Neuronal stem cell (in vitro differentiated cells): ENCODE data around the gene ATP2B3.

Experiments
- DNase-seq: peaks from one replicate; pipeline ENCODE4 v3.0.0-alpha.2; 2013; ENCODE audit warnings: low spot score
- H2AFZ ChIP-seq: one replicate; pipeline ENCODE4 v1.6.1; 2013; ENCODE audit warnings: mild to moderate bottlenecking, low read length, inconsistent platforms
- H2AK5ac ChIP-seq: 2 replicates; pipeline ENCODE4 v1.6.1; 2013; ENCODE audit warnings: low read depth, mild to moderate bottlenecking, inconsistent platforms, low read length, moderate library complexity, mixed read lengths
- H2BK120ac ChIP-seq: 2 replicates; pipeline ENCODE4 v1.6.1; 2013; ENCODE audit warnings: low read depth, mild to moderate bottlenecking, inconsistent platforms, low read length, moderate library complexity, mixed read lengths
- H2BK12ac ChIP-seq: one replicate; pipeline ENCODE4 v1.6.1; 2013; ENCODE audit warnings: low read length, inconsistent platforms
- H2BK15ac ChIP-seq: 2 replicates; pipeline ENCODE4 v1.6.1; 2013; ENCODE audit warnings: mild to moderate bottlenecking, low read length, inconsistent platforms, mixed read lengths
- H2BK5ac ChIP-seq: one replicate; pipeline ENCODE4 v1.6.1; 2013; ENCODE audit warnings: inconsistent platforms, mild to moderate bottlenecking, low read length, moderate library complexity
- H3K14ac ChIP-seq: one replicate; pipeline ENCODE4 v1.6.1; 2013; ENCODE audit warnings: low read length, inconsistent platforms
- H3K18ac ChIP-seq: 2 replicates; pipeline ENCODE4 v1.6.1; 2013; ENCODE audit warnings: low read length, inconsistent platforms
- H3K23ac ChIP-seq: 2 replicates; pipeline ENCODE4 v1.6.1; 2013; ENCODE audit warnings: low read depth, mild to moderate bottlenecking, mixed read lengths, low read length, inconsistent platforms; ENCODE audit not compliant: poor library complexity
- H3K27ac ChIP-seq: replicated peaks from 3 replicates; pipeline ENCODE4 v1.5.1; 2013; ENCODE audit warnings: low read length, inconsistent platforms
- H3K27me3 ChIP-seq, 3 experiments: 2 replicates each; pipeline ENCODE4 v1.6.1; 2013; ENCODE audit warnings: low read length in 3 of 3, mild to moderate bottlenecking in 2 of 3, inconsistent platforms in 1 of 3, low read depth in 1 of 3, mixed read lengths in 1 of 3, moderate library complexity in 1 of 3; ENCODE audit not compliant: control insufficient read depth in 3 of 3, insufficient read depth in 3 of 3
- H3K36me3 ChIP-seq, 2 donors: replicated peaks in 1 of 2; 2 replicates each; pipeline ENCODE4 v1.6.1; 2013; ENCODE audit warnings: low read length in 2 of 2; ENCODE audit not compliant: control insufficient read depth in 2 of 2, insufficient read depth in 2 of 2
- H3K4ac ChIP-seq: 2 replicates; pipeline ENCODE4 v1.6.1; 2013; ENCODE audit warnings: inconsistent platforms, mild to moderate bottlenecking, low read length, moderate library complexity
- H3K4me1 ChIP-seq, 2 donors: 1 replicate in 1 of 2; 2 replicates in 1 of 2; pipeline ENCODE4 v1.6.1; 2013; ENCODE audit warnings: low read length in 2 of 2, low read depth in 1 of 2; ENCODE audit not compliant: control insufficient read depth in 2 of 2, insufficient read depth in 1 of 2
- H3K4me2 ChIP-seq: one replicate; pipeline ENCODE4 v1.6.1; 2013; ENCODE audit warnings: mild to moderate bottlenecking, low read length, inconsistent platforms; ENCODE audit not compliant: insufficient read depth, poor library complexity, severe bottlenecking
- H3K4me3 ChIP-seq, 2 donors: 2 replicates each; pipeline ENCODE4 v1.5.1; 2013; ENCODE audit warnings: low read length in 2 of 2, mild to moderate bottlenecking in 2 of 2, inconsistent platforms in 1 of 2, moderate library complexity in 1 of 2
- H3K79me1 ChIP-seq: one replicate; pipeline ENCODE4 v1.6.1; 2013; ENCODE audit warnings: low read depth, mild to moderate bottlenecking, inconsistent platforms, low read length, moderate library complexity
- H3K9ac ChIP-seq: one replicate; pipeline ENCODE4 v1.6.1; 2013; ENCODE audit warnings: mild to moderate bottlenecking, low read depth, low read length, inconsistent platforms; ENCODE audit not compliant: poor library complexity
- H3K9me3 ChIP-seq, 2 donors: replicated peaks in 1 of 2; 2 replicates each; pipeline versions ENCODE3 to v1.6.1; 2013; ENCODE audit warnings: low read length in 2 of 2, mild to moderate bottlenecking in 2 of 2, inconsistent platforms in 1 of 2, low read depth in 1 of 2, mixed read lengths in 1 of 2, moderate library complexity in 1 of 2; ENCODE audit not compliant: control insufficient read depth in 2 of 2, insufficient read depth in 1 of 2
- H4K8ac ChIP-seq: one replicate; pipeline ENCODE4 v1.6.1; 2013; ENCODE audit warnings: low read depth, mild to moderate bottlenecking, inconsistent platforms, low read length, moderate library complexity
- H4K91ac ChIP-seq: one replicate; pipeline ENCODE4 v1.6.1; 2013; ENCODE audit warnings: low read length, low read depth, mild to moderate bottlenecking, inconsistent platforms; ENCODE audit not compliant: poor library complexity
- WGBS, 2 donors: extraction: QIAGEN DNeasy Blood & Tissue Kit; methylation state at CpG; one replicate each; pipeline ENCODE4 v1.1.7; 2013; ENCODE audit warnings: missing lambda C conversion rate in 2 of 2, mixed read lengths in 1 of 2; ENCODE audit not compliant: insufficient read length in 2 of 2, insufficient replicate concordance in 1 of 2; ENCODE audit errors: extremely low coverage in 2 of 2; 5-methylcytosine and 5-hydroxymethylcytosine counted together

ATP2B3 gene

GRCh38 chrX:153525451-153525850 lies 8.0 kb downstream of the ATP2B3 start:
- Histone ChIP-seq H3K14ac (no peak overlapping the region), H3K9me3 (no peaks in the 10 kb centered on the region), H2AFZ (no peak overlapping the region), H4K8ac (no peak overlapping the region), H3K27me3 (peaks cover 0 to 85% (median 0%) of the 10 kb centered on the region in 3 experiments), H2AK5ac (no peak overlapping the region), H3K9ac (no peak overlapping the region), H3K27ac (no peak overlapping the region), H3K23ac (no peak overlapping the region), H3K4me2 (no peak overlapping the region), H3K79me1 (no peaks in the 10 kb centered on the region), H3K4me1 (peaks cover 1 to 5% of the 10 kb centered on the region in 2 donors), H3K4ac (no peak overlapping the region), H3K4me3 (no peak overlapping the region), H2BK15ac (no peak overlapping the region), H2BK5ac (no peak overlapping the region), H4K91ac (no peak overlapping the region), H3K36me3 (no peaks in the 10 kb centered on the region), H2BK12ac (no peak overlapping the region), H3K18ac (no peak overlapping the region), H2BK120ac (no peak overlapping the region)
- no peak for DNase-seq
- no CpG with 5 or more reads among the region's 6 CpGs for WGBS, 2 donors

- Histone ChIP-seq H3K79me1 (no peaks in the 10 kb centered on the region), H3K14ac (no peak overlapping the region), H4K8ac (no peak overlapping the region), H3K23ac (no peak overlapping the region), H2BK12ac (no peak overlapping the region), H3K36me3 (no peaks in the 10 kb centered on the region), H3K4me1 (peaks cover 2 to 5% of the 10 kb centered on the region in 2 donors), H2AFZ (no peak overlapping the region), H2BK5ac (no peak overlapping the region), H3K18ac (no peak overlapping the region), H2AK5ac (no peak overlapping the region), H3K4me2 (no peak overlapping the region), H3K4me3 (no peak overlapping the region), H3K27me3 (peaks cover 0 to 79% (median 0%) of the 10 kb centered on the region in 3 experiments), H4K91ac (no peak overlapping the region), H3K27ac (no peak overlapping the region), H3K9ac (peak overlapping the region; percentile 4), H3K4ac (no peak overlapping the region), H2BK15ac (no peak overlapping the region), H3K9me3 (no peaks in the 10 kb centered on the region), H2BK120ac (no peak overlapping the region)
- no CpG with 5 or more reads among the region's 7 CpGs for WGBS, 2 donors
- no peak for DNase-seq
Observed at GRCh38 chrX:153526042-153526441, 8.6 kb downstream of the ATP2B3 start.

DNA sequence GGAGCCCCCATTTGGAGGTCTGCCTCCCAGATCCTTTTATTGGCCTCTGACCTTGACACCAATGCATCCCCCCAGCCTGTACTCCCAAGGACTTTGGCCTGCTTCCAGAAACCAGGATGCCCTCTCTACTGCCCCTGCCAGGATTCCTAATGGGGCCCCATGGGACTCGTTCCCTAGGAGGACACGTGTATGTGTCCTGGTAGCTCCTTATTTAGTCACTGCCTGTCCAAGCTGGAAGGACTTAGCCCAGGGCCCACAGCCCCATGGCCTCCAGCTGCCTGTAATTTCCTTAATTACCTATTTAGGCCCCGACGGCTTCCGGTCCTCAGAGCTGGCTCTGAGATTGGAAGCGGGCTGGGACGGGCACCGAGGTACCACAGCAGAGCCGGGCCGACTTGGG lies 9.4 kb downstream of the ATP2B3 start:
- no peak overlapping the region for H4K8ac ChIP-seq
- no peak overlapping the region for H3K4me3 ChIP-seq
- no peak overlapping the region for H3K18ac ChIP-seq
- WGBS, 2 donors: no CpG with 5 or more reads among the region's 10 CpGs
- H3K4me2 ChIP-seq: no peak overlapping the region
- H2BK15ac ChIP-seq: no peak overlapping the region
- H3K79me1 ChIP-seq: no peaks in the 10 kb centered on the region
- peaks cover 2 to 5% of the 10 kb centered on the region in 2 donors for H3K4me1 ChIP-seq
- no peak overlapping the region for H3K27ac ChIP-seq
- no peak overlapping the region for H3K14ac ChIP-seq
- no peak overlapping the region for H2BK12ac ChIP-seq
- H2BK120ac ChIP-seq: no peak overlapping the region
- no peaks in the 10 kb centered on the region for H3K9me3 ChIP-seq
- H3K36me3 ChIP-seq: no peaks in the 10 kb centered on the region
- no peak for DNase-seq
- no peak overlapping the region for H2AFZ ChIP-seq
- H2BK5ac ChIP-seq: no peak overlapping the region
- peaks cover 0 to 72% (median 0%) of the 10 kb centered on the region in 3 experiments for H3K27me3 ChIP-seq
- H3K23ac ChIP-seq: no peak overlapping the region
- H3K9ac ChIP-seq: no peak overlapping the region
- no peak overlapping the region for H3K4ac ChIP-seq
- H2AK5ac ChIP-seq: no peak overlapping the region
- no peak overlapping the region for H4K91ac ChIP-seq

- no CpG with 5 or more reads among the region's 15 CpGs for whole genome bisulfite sequencing, 2 donors
Observed at GRCh38 chrX:153527208-153527607, 9.8 kb downstream of the ATP2B3 start.

More at GRCh38 chrX:153527208-153527607, 9.8 kb downstream of the ATP2B3 start:
- Histone ChIP-seq H3K4ac (no peak overlapping the region), H2BK120ac (no peak overlapping the region), H2BK5ac (no peak overlapping the region), H3K27me3 (peaks cover 0 to 68% (median 0%) of the 10 kb centered on the region in 3 experiments), H2BK12ac (no peak overlapping the region), H4K91ac (no peak overlapping the region), H3K14ac (no peak overlapping the region), H3K4me3 (no peak overlapping the region), H2AFZ (no peak overlapping the region), H3K9ac (no peak overlapping the region), H3K27ac (no peak overlapping the region), H3K36me3 (no peaks in the 10 kb centered on the region), H4K8ac (no peak overlapping the region), H3K79me1 (no peaks in the 10 kb centered on the region), H3K9me3 (no peaks in the 10 kb centered on the region), H3K18ac (no peak overlapping the region), H3K4me1 (peaks cover 2 to 5% of the 10 kb centered on the region in 2 donors), H2AK5ac (no peak overlapping the region), H2BK15ac (no peak overlapping the region), H3K23ac (no peak overlapping the region), H3K4me2 (no peak overlapping the region)
- DNase-seq: no peak
